Measurements from ENCODE around the gene STXBP2.

The STXBP2 gene

DNA sequence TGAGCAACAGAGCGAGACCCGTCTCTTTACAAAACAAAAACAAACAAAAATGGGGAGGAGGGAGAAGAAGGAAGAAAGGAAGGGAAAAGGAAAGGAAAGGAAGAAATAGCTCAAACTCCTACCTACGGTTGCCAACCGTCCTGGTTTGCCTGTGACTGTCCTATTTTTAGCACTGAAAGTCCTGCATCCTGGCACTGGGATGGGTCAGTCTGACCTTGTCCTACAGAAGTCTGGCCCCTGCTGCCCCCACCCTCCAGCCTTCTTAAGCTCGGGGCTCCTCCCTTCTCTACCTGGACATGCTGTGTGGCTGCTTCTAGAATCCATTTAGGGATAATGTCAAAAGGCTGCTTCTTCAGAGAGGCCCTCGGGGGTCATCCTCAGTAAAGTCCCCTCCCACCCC lies 1.2 kb upstream of the STXBP2 start:
- TF ChIP-seq GATA3 (IDR thresholded peaks at IDR 0.05; ENCODE audit: low read depth, low read length) = no peak
- TF ChIP-seq GATA2 (IDR thresholded peaks at IDR 0.05; ENCODE audit: low read depth, low read length) = no peak

DNA sequence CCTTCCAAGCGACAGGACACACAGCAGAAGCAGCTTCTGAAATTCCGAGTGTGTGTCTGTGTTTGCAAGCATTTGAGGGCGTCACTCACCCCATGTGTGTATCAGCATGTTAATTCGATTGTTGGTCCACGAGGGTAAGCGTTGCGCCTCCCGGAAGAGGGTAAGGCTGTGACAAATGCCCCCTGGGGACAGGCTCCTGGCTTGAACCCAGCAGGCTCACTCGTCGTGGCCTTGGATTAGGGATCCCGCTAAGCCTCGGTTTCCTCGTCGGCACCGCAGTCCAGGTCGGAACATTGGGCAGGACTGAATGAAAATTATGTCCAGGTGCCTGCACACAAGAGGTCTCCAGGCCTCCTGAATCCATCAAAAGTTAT lies 606 bp upstream of the STXBP2 start:
- TF ChIP-seq GATA2 (IDR thresholded peaks at IDR 0.05; ENCODE audit: low read depth, low read length) (no peak), GATA3 (IDR thresholded peaks at IDR 0.05; ENCODE audit: low read depth, low read length) (no peak)

DNA sequence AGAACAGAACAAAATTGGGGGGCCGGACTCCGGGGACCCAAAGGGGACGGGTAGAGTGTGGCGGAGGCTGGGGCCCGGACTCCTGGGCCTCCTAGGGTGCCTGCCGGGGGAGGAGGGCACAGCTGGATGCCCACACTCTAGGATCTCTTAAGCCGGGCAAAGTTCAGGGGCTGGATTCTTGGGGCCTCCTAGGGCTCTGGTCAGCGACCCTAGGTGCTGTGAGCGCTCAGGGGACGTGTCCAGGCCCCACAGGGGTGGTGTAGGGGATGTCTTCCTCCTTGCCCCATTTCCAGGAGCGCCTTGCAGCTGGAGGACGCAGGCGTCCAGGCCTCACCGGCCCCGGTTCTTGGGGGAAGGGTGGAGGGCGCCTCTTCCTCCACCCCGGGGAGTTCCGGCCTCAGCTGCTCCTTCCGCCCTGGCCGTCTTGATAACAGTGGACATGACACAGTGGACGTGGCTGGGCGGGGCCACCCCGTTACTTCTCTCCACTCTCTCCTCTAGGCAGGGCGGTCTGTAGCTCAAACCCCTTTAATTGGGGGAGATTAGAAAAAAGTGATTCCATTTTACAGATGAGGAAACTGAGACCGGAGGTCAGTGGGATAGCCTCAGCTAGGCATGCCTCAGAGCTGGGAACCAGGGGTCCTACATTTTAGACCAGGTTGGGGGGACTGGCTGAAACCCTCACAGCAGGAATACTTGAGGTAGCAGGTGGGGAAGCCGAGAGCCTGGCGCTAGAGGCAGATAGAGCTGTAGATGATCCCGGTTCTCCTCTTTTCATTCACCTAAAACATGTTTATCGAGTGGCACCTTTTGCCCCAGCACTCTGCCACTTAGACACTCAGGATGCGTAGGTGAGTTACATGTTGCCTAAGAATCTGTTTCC lies 705 bp downstream of the STXBP2 start:
- TF ChIP-seq GATA2 (IDR thresholded peaks at IDR 0.05; ENCODE audit: low read depth, low read length) (no peak), GATA3 (IDR thresholded peaks at IDR 0.05; ENCODE audit: low read depth, low read length) (no peak)

DNA sequence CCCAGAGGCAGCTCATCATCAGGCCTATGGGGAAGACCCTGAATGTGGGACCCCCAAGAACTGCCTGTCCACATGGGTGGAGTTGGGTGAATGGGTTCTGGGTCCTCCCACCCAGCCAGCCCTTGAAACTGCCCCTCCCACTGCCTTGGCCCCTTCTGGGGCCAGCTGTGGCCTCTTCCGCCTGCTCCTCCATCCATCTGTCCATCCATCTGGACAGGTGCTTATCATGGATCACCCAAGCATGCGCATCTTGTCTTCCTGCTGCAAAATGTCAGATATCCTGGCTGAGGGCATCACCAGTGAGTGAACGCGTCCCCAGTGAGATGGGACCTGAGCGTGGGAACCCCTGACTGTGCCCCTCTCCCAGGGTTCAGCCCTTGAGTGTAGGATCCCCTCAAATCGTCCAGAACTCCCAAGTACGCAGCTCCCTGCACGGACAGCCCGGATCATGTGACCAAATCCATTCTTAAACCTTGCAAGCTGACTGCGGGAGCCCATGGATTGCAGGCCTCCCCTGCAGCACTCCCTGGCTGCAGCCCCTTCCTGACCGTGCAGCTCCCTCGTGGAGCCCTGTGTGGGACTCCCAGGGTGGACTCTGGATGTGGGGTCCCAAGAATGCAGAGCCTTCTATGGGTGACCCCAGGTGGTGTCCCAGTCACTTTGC lies 2.0 kb downstream of the STXBP2 start:
- TF ChIP-seq GATA3 (IDR thresholded peaks at IDR 0.05; ENCODE audit: low read depth, low read length) = no peak
- no peak for TF ChIP-seq GATA2 (IDR thresholded peaks at IDR 0.05; ENCODE audit: low read depth, low read length)

DNA sequence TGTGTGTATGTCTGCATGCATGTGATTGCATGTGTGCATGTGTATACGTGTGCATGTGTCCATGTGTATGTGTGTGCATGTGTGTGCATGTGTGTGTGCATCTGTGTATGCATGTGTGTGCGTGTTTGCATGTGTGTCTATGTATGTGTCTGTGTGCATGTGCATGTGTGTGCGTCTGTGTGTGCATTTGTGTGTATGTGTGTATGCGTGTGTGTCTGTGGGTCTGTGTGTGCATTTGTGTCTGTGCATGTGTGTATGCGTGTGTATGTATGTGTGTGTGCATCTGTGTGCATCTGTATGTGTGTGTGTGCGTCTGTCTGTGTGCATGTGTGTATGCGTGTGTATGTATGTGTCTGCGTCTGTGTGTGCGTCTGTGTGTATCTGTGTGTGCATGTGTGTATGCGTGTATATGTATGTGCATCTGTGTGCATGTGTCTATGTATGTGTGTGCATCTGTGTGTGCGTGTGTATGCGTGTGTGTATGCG lies 3.0 kb downstream of the STXBP2 start:
- TF ChIP-seq GATA3 (IDR thresholded peaks at IDR 0.05; ENCODE audit: low read depth, low read length) (no peak), GATA2 (IDR thresholded peaks at IDR 0.05; ENCODE audit: low read depth, low read length) (no peak)

DNA sequence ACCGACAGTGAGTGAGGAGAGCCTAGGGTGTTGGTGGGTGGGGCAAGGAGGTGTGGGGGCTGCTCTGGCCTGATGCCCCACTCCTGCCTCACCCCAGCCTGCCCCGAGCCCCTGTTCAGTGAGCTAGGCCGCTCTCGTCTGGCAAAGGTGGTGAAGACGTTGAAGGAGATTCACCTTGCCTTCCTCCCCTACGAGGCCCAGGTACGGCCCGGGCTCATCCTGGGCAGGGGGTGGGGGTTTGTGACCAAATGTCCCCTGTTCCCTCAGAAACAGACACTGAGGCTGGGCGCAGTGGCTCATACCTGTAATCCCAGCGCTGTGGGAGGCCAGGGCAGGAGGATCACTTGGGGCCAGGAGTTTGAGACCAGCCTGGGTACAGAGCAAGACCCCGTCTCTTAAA lies 3.9 kb downstream of the STXBP2 start:
- no peak for TF ChIP-seq GATA3 (IDR thresholded peaks at IDR 0.05; ENCODE audit: low read depth, low read length)
- TF ChIP-seq GATA2 (IDR thresholded peaks at IDR 0.05; ENCODE audit: low read depth, low read length) = no peak

DNA sequence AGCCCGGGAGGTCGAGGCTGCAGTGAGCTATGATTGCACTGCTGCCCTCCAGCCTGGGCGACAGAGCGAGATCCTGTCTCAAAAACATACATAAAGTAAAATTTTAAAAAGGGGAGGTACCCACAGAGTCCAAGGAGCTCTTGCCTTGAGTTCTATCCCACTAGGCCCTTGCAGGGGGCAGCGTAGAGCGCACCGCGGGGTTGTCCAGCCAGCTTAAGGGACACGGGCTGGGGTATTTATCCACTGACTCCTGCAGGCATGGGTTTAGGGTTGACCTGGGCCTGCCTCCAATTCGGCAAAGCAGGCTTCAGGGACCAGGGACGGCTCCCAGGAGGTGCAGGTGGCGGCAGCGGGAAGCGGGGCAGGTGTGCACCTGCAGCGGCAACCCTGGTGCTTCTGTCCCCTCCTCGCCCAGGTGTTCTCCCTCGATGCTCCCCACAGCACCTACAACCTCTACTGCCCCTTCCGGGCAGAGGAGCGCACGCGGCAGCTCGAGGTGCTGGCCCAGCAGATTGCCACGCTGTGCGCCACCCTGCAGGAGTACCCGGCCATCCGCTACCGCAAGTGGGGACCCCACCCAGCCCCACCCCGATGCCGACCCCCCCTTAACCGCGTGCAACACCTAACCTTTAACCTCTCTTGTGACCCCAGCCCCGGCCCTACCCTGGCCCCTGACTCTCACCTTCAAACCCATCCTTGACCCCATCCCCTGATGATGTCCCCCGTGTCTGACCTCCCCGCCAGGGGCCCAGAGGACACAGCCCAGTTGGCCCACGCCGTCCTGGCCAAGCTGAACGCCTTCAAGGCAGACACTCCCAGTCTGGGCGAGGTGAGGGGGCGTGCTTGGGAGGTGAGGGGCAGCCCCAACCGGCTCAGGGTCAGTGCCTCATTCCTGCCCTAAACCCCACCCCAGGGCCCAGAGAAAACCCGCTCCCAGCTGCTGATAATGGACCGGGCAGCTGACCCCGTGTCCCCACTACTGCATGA lies 4.7 kb downstream of the STXBP2 start:
- TF ChIP-seq GATA3 (IDR thresholded peaks at IDR 0.05; ENCODE audit: low read depth, low read length) = no peak

DNA sequence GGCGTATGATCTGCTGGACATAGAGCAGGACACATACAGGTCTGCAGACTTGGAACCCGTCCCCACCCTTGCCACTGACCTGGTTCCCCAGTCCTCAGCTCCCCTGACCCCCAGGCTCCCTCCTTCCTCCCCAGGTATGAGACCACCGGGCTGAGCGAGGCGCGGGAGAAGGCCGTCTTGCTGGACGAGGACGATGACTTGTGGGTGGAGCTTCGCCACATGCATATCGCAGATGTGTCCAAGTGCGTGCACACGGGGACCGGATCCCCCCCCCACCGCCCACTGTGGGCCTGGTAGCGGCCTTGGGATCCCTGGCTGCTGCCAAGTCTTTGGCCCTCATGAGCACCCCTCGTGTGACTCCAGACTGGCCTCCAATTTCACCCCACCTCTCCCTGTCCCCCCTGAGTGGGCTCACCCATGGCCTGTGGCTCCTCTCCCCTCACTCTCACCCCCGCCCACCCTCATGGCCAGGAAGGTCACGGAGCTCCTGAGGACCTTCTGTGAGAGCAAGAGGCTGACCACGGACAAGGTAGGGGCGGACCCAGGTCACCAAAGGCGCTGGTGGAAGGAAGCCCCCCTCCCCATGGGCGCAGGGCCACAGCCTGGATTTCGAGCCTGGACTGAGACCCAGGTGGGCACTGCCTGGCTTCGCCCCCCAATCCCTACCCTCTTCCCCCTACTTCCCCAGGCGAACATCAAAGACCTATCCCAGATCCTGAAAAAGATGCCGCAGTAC lies 5.6 kb downstream of the STXBP2 start:
- TF ChIP-seq GATA2 (IDR thresholded peaks at IDR 0.05; ENCODE audit: low read depth, low read length) (no peak), GATA3 (IDR thresholded peaks at IDR 0.05; ENCODE audit: low read depth, low read length) (no peak)

DNA sequence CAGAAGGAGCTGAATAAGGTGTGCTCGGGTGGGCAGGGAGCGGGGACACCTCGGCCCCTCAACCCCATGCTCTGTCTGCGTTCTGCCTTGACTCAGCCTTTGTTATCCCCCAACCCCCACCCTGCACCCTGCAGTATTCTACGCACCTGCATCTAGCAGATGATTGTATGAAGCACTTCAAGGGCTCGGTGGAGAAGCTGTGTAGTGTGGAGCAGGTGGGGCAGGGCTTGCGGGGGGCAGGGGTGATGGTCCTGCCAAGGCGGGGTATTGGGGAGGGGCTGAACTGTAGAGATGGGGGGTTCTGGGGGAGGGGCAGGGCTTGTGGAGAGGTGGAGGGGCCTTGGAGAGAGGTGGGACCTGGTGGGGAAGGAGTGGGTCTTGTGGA lies 6.1 kb downstream of the STXBP2 start:
- TF ChIP-seq GATA3 (IDR thresholded peaks at IDR 0.05; ENCODE audit: low read depth, low read length) = no peak
- no peak for TF ChIP-seq GATA2 (IDR thresholded peaks at IDR 0.05; ENCODE audit: low read depth, low read length)

DNA sequence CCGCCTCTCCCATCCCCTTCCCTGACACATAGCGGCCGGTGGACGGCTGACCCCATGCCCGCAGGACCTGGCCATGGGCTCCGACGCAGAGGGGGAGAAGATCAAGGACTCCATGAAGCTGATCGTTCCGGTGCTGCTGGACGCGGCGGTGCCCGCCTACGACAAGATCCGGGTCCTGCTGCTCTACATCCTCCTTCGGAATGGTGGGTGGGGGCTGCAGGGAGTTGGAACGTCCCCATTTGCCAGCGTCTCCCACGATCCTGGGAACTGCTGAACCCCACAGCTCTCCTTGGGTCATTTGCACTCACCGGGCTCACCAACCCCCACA lies 7.6 kb downstream of the STXBP2 start:
- TF ChIP-seq GATA3 (IDR thresholded peaks at IDR 0.05; ENCODE audit: low read depth, low read length) (no peak), GATA2 (IDR thresholded peaks at IDR 0.05; ENCODE audit: low read depth, low read length) (no peak)

DNA sequence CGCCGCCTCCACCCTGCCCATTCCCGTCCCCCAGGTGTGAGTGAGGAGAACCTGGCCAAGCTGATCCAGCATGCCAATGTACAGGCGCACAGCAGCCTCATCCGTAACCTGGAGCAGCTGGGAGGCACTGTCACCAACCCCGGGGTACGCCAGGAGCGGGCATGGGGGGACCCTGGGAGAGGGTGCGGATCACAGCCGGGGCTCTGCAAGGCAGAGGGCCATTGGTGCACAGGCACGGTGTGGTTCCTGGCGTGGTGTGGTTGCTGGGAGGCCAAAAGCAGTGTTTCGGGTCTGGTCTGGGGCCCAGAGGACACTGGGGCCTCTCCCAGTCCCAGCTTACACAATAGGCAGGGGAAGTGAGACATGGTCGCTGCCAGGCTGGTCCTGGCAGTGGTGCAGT lies 8.3 kb downstream of the STXBP2 start:
- no peak for TF ChIP-seq GATA3 (IDR thresholded peaks at IDR 0.05; ENCODE audit: low read depth, low read length)
- TF ChIP-seq GATA2 (IDR thresholded peaks at IDR 0.05; ENCODE audit: low read depth, low read length) = no peak

DNA sequence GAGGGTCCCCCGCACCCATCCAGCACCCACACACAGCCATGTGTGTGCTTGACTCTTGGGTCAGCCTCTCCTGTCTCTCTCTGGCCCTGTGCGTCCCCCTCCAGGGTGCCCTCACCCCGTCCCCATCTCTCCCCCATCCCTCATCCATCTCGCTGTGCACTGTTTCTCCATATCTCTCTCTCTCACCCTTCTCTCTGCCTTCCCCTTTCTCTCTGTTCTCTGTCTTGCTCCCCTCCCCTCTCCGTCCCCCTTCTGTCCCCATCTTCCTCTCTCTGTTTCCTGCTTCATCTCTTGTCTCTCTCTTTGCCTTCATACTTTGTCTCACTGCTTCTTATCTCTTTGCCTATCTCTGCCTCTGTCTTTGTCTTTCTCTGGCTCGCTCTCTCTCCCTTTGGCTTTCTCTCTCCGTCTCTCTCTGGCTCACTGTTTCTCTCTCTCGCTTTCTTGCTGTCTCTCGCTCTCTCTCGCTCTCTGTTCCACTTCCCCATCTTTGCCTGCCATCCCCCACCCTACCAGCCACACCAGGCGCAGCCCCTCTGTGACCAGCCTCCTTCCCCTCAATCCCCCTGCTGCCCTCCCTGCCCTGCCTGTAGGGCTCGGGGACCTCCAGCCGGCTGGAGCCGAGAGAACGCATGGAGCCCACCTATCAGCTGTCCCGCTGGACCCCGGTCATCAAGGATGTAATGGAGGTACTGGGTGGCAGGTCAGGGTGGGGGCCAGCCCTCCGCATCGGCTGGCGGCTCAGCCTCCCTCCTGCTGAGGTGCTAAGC lies 8.9 kb downstream of the STXBP2 start:
- TF ChIP-seq GATA2 (IDR thresholded peaks at IDR 0.05; ENCODE audit: low read depth, low read length) (no peak), GATA3 (IDR thresholded peaks at IDR 0.05; ENCODE audit: low read depth, low read length) (no peak)

DNA sequence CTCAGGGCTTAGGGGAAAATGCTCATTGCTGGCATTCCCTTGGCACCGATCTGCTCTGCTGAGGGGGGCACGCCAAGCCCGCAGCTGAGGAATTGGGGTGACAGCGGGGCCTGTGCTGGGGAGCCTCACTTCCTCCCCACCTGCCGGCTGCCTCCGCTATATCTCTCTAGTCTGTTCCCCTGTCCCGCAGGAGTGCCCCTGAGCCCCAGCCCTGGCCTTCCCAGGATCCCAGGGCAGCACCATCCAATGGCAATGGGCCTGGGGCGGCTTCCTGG lies 9.5 kb downstream of the STXBP2 start:
- no peak for TF ChIP-seq GATA3 (IDR thresholded peaks at IDR 0.05; ENCODE audit: low read depth, low read length)
- no peak for TF ChIP-seq GATA2 (IDR thresholded peaks at IDR 0.05; ENCODE audit: low read depth, low read length)

Data from SH-SY5Y (cell line).